Stomach (tissue), 9 donors: ENCODE results near the gene MCHR1. TPM values are rescaled to one million over a fixed set of nuclear protein-coding genes. Genes with fewer than 3 reads are reported as not detected.

ENCODE experiments used
- DNase-seq, 2 donors: peaks; one replicate each; pipeline versions ENCODE4 v3.0.0 to v3.0.0-alpha.2; 2013 to 2019
- H3K27ac ChIP-seq, 5 donors: fragments of 200-600 bp in 4 of 5; sonication (generic) in 4 of 5; one replicate each; pipeline ENCODE4 v1.5.1; 2013 to 2019; ENCODE audit warnings: mild to moderate bottlenecking in 1 of 5, moderate library complexity in 1 of 5
- H3K27me3 ChIP-seq, 3 donors: fragments of 200-600 bp; sonication (generic); one replicate each; pipeline ENCODE4 v1.5.1; 2017 to 2019; ENCODE audit warnings: mixed run types in 1 of 3
- H3K36me3 ChIP-seq, 4 donors: fragments of 200-600 bp; sonication (generic); 1 replicate in 3 of 4; 2 replicates in 1 of 4; pipeline ENCODE4 v1.5.1; 2016 to 2019
- H3K4me1 ChIP-seq, 4 donors: fragments of 200-600 bp; sonication (generic); one replicate each; pipeline ENCODE4 v1.5.1; 2016 to 2019
- H3K4me3 ChIP-seq, 4 donors: fragments of 200-600 bp; sonication (generic) in 3 of 4; one replicate each; pipeline ENCODE4 v1.5.1; 2016 to 2019; ENCODE audit warnings: mild to moderate bottlenecking in 1 of 4
- H3K9me3 ChIP-seq, 4 donors: fragments of 200-600 bp; sonication (generic); one replicate each; pipeline ENCODE4 v1.5.1; 2016 to 2019
- CTCF ChIP-seq, 7 experiments: fragments of 450-650 bp in 4 of 7; fragments of 200-600 bp in 3 of 7; sonication (generic) in 3 of 7; IDR thresholded peaks; one replicate each; pipeline ENCODE4 v1.5.1; 2016 to 2019; ENCODE audit warnings: antibody characterized with exemption in 7 of 7, control low read depth in 2 of 7, mild to moderate bottlenecking in 1 of 7
- EP300 ChIP-seq: sonication (generic); formaldehyde crosslinking; IDR thresholded peaks from one replicate; pipeline ENCODE4 v1.6.1; 2017; ENCODE audit warnings: antibody characterized with exemption
- POLR2A ChIP-seq, 4 donors: fragments of 450-650 bp; IDR thresholded peaks; one replicate each; pipeline ENCODE4 v1.6.1; 2016; ENCODE audit warnings: antibody characterized with exemption in 4 of 4, control low read depth in 2 of 4, mild to moderate bottlenecking in 1 of 4, moderate library complexity in 1 of 4
- POLR2AphosphoS5 ChIP-seq, 3 donors: sonication (generic); formaldehyde crosslinking; IDR thresholded peaks; one replicate each; pipeline ENCODE4 v1.6.1; 2016; ENCODE audit warnings: antibody characterized with exemption in 3 of 3
- WGBS, 5 donors: extraction: QIAGEN DNeasy Blood & Tissue Kit in 3 of 5; methylation state at CpG; one replicate each; pipeline versions ENCODE4 v1.1.5 to v1.1.7; 2013 to 2018; 5-methylcytosine and 5-hydroxymethylcytosine counted together
- intact Hi-C: fragments of 100-400 bp; cut with DNase I; formaldehyde crosslinking; loops from one replicate; pipeline ENCODE4 v1.15.1; 2023; ENCODE audit warnings: low total_unique reads
- polyA plus RNA-seq, 3 donors: library from polyadenylated mRNA; stranded (reverse); fragments of 200-250 nt; gene quantifications; one replicate each; pipeline ENCODE4 v1.2.3, GENCODE V29; 2013
- total RNA-seq, 5 donors: library from RNA; depleted of rRNA; stranded (reverse); fragments of >200 nt; gene quantifications; one replicate each; pipeline versions ENCODE4 v1.1.0 to v1.2.3, GENCODE V29; 2014 to 2016
- donor health status: healthy with polysubstance abuse.
- donor health status: Bipolar disorder and iron deficiency.
- donor health status: healthy.

Gene MCHR1
- total and polyA plus RNA-seq, 8 donors = 0.08 to 0.25 TPM; not detected in 6

GRCh38 chr22:40727070-40727963, 48.0 kb downstream of the MCHR1 start:
- intact Hi-C loops = no loop called here
- no peak for DNase-seq
- H3K27me3 ChIP-seq = no peaks in the 10 kb centered on the region
- 72 to 81% (median 78%) methylated on average over 11 of the region's 11 CpGs for WGBS, 5 donors
- H3K4me1 ChIP-seq = peaks cover 9 to 19% (median 16%) of the 10 kb centered on the region in 4 donors
- H3K9me3 ChIP-seq = no peaks in the 10 kb centered on the region
- H3K4me3 ChIP-seq = no peak overlapping the region
- TF ChIP-seq CTCF (IDR thresholded peaks at IDR 0.05) = no peak
- no peak for TF ChIP-seq POLR2A (IDR thresholded peaks at IDR 0.05)
- TF ChIP-seq POLR2AphosphoS5 (IDR thresholded peaks at IDR 0.05) = no peak
- TF ChIP-seq EP300 = no peak
- no peak overlapping the region for H3K27ac ChIP-seq
- no peaks in the 10 kb centered on the region for H3K36me3 ChIP-seq

- no peaks in the 10 kb centered on the region for H3K27me3 ChIP-seq
- no peaks in the 10 kb centered on the region for H3K36me3 ChIP-seq
- no peaks in the 10 kb centered on the region for H3K9me3 ChIP-seq
- TF ChIP-seq CTCF (IDR thresholded peaks at IDR 0.05) (no peak), POLR2A (IDR thresholded peaks at IDR 0.05) (no peak), EP300 (no peak), POLR2AphosphoS5 (IDR thresholded peaks at IDR 0.05) (no peak)
- no peak overlapping the region for H3K4me3 ChIP-seq
- H3K4me1 ChIP-seq = peaks cover 15 to 26% (median 18%) of the 10 kb centered on the region in 4 donors
- H3K27ac ChIP-seq = no peak overlapping the region
- intact Hi-C loops = no loop called here
- DNase-seq = no peak
- 86 to 92% (median 86%) methylated on average over 14 of the region's 14 CpGs for WGBS, 5 donors
Measured at GRCh38 chr22:40727964-40728615, 48.8 kb downstream of the MCHR1 start.

GRCh38 chr22:40728731-40729189, 49.5 kb downstream of the MCHR1 start:
- Histone ChIP-seq H3K4me1 (peaks cover 15 to 33% (median 21%) of the 10 kb centered on the region in 4 donors), H3K27ac (no peak overlapping the region), H3K36me3 (no peaks in the 10 kb centered on the region), H3K4me3 (no peak overlapping the region), H3K27me3 (no peaks in the 10 kb centered on the region), H3K9me3 (no peaks in the 10 kb centered on the region)
- TF ChIP-seq EP300 = no peak
- no peak for TF ChIP-seq POLR2AphosphoS5 (IDR thresholded peaks at IDR 0.05)
- TF ChIP-seq CTCF (IDR thresholded peaks at IDR 0.05) = no peak
- TF ChIP-seq POLR2A (IDR thresholded peaks at IDR 0.05) = no peak
- peak; percentile 62 to 72 for DNase-seq
- 44 to 50% (median 48%) methylated on average over 13 of the region's 13 CpGs for WGBS, 5 donors
- intact Hi-C loops = no loop called here

GRCh38 chr22:40729284-40729683, 50.0 kb downstream of the MCHR1 start:
- Histone ChIP-seq H3K4me1 (peaks cover 15 to 33% (median 22%) of the 10 kb centered on the region in 4 donors), H3K4me3 (no peak overlapping the region), H3K27ac (no peak overlapping the region), H3K9me3 (no peaks in the 10 kb centered on the region), H3K27me3 (no peaks in the 10 kb centered on the region), H3K36me3 (no peaks in the 10 kb centered on the region)
- WGBS, 5 donors = 82 to 92% (median 87%) methylated on average over 6 of the region's 6 CpGs
- TF ChIP-seq CTCF (IDR thresholded peaks at IDR 0.05) = no peak
- no peak for TF ChIP-seq EP300
- TF ChIP-seq POLR2AphosphoS5 (IDR thresholded peaks at IDR 0.05) = no peak
- intact Hi-C loops = no loop called here
- no peak for DNase-seq
